ENCODE measurements around the gene WNT9A.

Gene WNT9A

GRCh38 chr1:227899141-227899819 is 48.5 kb downstream of the WNT9A start:
- no peaks in the 10 kb centered on the region for H3K36me3 ChIP-seq
- H3K4me3 ChIP-seq (ENCODE audit: low read depth, low read length) = no peak overlapping the region
- TF ChIP-seq CTCF (IDR thresholded peaks at IDR 0.05; ENCODE audit: low read depth, low read length) = no peak
- no peaks in the 10 kb centered on the region for H3K4me1 ChIP-seq
- no peaks in the 10 kb centered on the region for H3K27me3 ChIP-seq
- H3K9me3 ChIP-seq = no peaks in the 10 kb centered on the region
- DNase-seq = peak; percentile 3

GRCh38 chr1:227898502-227899140 is 49.1 kb downstream of the WNT9A start:
- no peak for TF ChIP-seq CTCF (IDR thresholded peaks at IDR 0.05; ENCODE audit: low read depth, low read length)

GRCh38 chr1:227897704-227898438 is 49.9 kb downstream of the WNT9A start:
- Histone ChIP-seq H3K4me1 (no peaks in the 10 kb centered on the region), H3K9me3 (no peaks in the 10 kb centered on the region), H3K4me3 (ENCODE audit: low read depth, low read length) (no peak overlapping the region), H3K27me3 (no peaks in the 10 kb centered on the region), H3K36me3 (no peaks in the 10 kb centered on the region)
- TF ChIP-seq CTCF (IDR thresholded peaks at IDR 0.05; ENCODE audit: low read depth, low read length) = no peak
- DNase-seq = peak; percentile 4

More at GRCh38 chr1:227898502-227899140, 49.1 kb downstream of the WNT9A start:
- no peaks in the 10 kb centered on the region for H3K4me1 ChIP-seq
- H3K27me3 ChIP-seq = no peaks in the 10 kb centered on the region
- peak; percentile 3 for DNase-seq
- H3K4me3 ChIP-seq (ENCODE audit: low read depth, low read length) = no peak overlapping the region
- no peaks in the 10 kb centered on the region for H3K36me3 ChIP-seq
- H3K9me3 ChIP-seq = no peaks in the 10 kb centered on the region

- peak; percentile 3 for DNase-seq
- no peaks in the 10 kb centered on the region for H3K27me3 ChIP-seq
- no peaks in the 10 kb centered on the region for H3K36me3 ChIP-seq
- no peaks in the 10 kb centered on the region for H3K9me3 ChIP-seq
- H3K4me3 ChIP-seq (ENCODE audit: low read depth, low read length) = no peak overlapping the region
- TF ChIP-seq CTCF (IDR thresholded peaks at IDR 0.05; ENCODE audit: low read depth, low read length) = no peak
- no peaks in the 10 kb centered on the region for H3K4me1 ChIP-seq
Observed at GRCh38 chr1:227896710-227897655, 50.7 kb downstream of the WNT9A start.

GRCh38 chr1:227895828-227896685 is 51.7 kb downstream of the WNT9A start:
- Histone ChIP-seq H3K36me3 (no peaks in the 10 kb centered on the region), H3K4me1 (no peaks in the 10 kb centered on the region), H3K27me3 (no peaks in the 10 kb centered on the region), H3K9me3 (no peaks in the 10 kb centered on the region), H3K4me3 (ENCODE audit: low read depth, low read length) (no peak overlapping the region)
- no peak for TF ChIP-seq CTCF (IDR thresholded peaks at IDR 0.05; ENCODE audit: low read depth, low read length)
- DNase-seq = peak; percentile 10

All from BE2C (cell line).